Upper lobe of left lung (tissue), 6 donors: ENCODE measurements around the gene PSMD2. TPM values are rescaled to one million over a fixed set of nuclear protein-coding genes. Genes with fewer than 3 reads are reported as not detected.

Source experiments
- ATAC-seq, 2 donors: fragments of 200-7000 bp; cut with Tn5 transposase; one replicate each; pipeline ENCODE4 v1.9.1; 2022; ENCODE audit warnings: mild to moderate bottlenecking in 2 of 2, moderate library complexity in 2 of 2; ENCODE audit not compliant: low FRiP score in 2 of 2
- DNase-seq, 2 donors: peaks; one replicate each; pipeline ENCODE4 v3.0.0-alpha.2; 2019 to 2020
- H3K27ac ChIP-seq, 4 donors: fragments of 200-600 bp; sonication (generic); one replicate each; pipeline ENCODE4 v1.5.1; 2016 to 2019
- H3K27me3 ChIP-seq, 4 donors: fragments of 200-600 bp; sonication (generic); one replicate each; pipeline ENCODE4 v1.5.1; 2017 to 2019
- H3K36me3 ChIP-seq, 4 donors: fragments of 200-600 bp; sonication (generic); one replicate each; pipeline ENCODE4 v1.5.1; 2016 to 2019
- H3K4me1 ChIP-seq, 4 donors: fragments of 200-600 bp; sonication (generic); one replicate each; pipeline ENCODE4 v1.5.1; 2018 to 2019
- H3K4me3 ChIP-seq, 4 donors: fragments of 200-600 bp; sonication (generic); one replicate each; pipeline ENCODE4 v1.5.1; 2017 to 2019; ENCODE audit warnings: mild to moderate bottlenecking in 2 of 4, moderate library complexity in 1 of 4
- H3K9me3 ChIP-seq, 4 donors: fragments of 200-600 bp; sonication (generic); one replicate each; pipeline ENCODE4 v1.5.1; 2018 to 2019
- EP300 ChIP-seq, 4 donors: sonication (generic); formaldehyde crosslinking; IDR thresholded peaks; one replicate each; pipeline ENCODE4 v1.5.1; 2017; ENCODE audit warnings: antibody characterized with exemption in 4 of 4, control low read depth in 2 of 4
- POLR2A ChIP-seq, 4 donors: fragments of 450-650 bp; IDR thresholded peaks; one replicate each; pipeline ENCODE4 v1.5.1; 2016 to 2017; ENCODE audit warnings: antibody characterized with exemption in 4 of 4, mild to moderate bottlenecking in 2 of 4
- POLR2AphosphoS5 ChIP-seq, 2 donors: sonication (generic); formaldehyde crosslinking; IDR thresholded peaks; one replicate each; pipeline ENCODE4 v1.5.1; 2017; ENCODE audit warnings: antibody characterized with exemption in 2 of 2
- WGBS, 2 donors: methylation state at CpG; one replicate each; pipeline ENCODE4 v1.1.5; 2017 to 2018; 5-methylcytosine and 5-hydroxymethylcytosine counted together
- total RNA-seq, 6 donors: library from RNA; depleted of rRNA in 4 of 6; stranded (reverse); fragments of >200 nt in 4 of 6; gene quantifications; one replicate each; pipeline versions ENCODE4 v1.1.0 to v1.2.1, GENCODE V29; 2016 to 2021
- TF ChIP-seq, protein P1 (sequence below), 6 experiments: fragments of 450-650 bp in 4 of 6; fragments of 200-600 bp in 2 of 6; sonication (generic) in 2 of 6; IDR thresholded peaks; one replicate each; pipeline ENCODE4 v1.5.1; 2016 to 2019; ENCODE audit warnings: antibody characterized with exemption in 6 of 6
- donor health status: DM: no; HTN: no; CAD: no; lungs with moderate emphysema.
- donor health status: DM: no; HTN: yes; CAD: no; lungs with severe emphysema.

Gene PSMD2
- total RNA-seq, 6 donors from 2014 or later: 144 to 259 (median 165) TPM

DNA sequence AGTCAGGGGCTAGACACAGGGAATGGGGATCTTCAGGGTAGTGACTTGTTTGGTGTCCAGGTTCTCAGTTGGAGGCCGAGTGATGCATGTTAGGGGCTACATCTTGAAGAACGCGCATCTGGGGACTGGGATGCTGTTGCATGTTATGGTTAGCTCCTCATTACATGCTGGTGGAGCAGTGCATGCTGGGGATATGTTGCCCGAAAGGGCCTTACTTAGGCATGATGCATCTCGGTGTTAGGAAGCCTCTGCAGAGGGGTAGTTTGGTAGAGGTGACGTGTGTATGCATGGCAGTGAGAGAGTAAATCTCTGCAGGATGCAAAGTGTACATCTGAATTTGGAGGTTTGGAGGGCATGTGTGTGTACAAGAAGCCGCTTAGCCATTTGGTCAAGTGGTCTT, 17.8 kb downstream of the PSMD2 start:
- Histone ChIP-seq H3K27ac (peak overlapping the region in 3 of 4 donors; percentile 98), H3K9me3 (no peaks in the 10 kb centered on the region), H3K4me1 (peaks cover 60 to 71% (median 62%) of the 10 kb centered on the region in 4 donors), H3K4me3 (peak overlapping the region in 3 of 4 donors; percentile 87 to 93 (median 88)), H3K36me3 (peaks cover 12 to 44% (median 29%) of the 10 kb centered on the region in 4 donors), H3K27me3 (no peaks in the 10 kb centered on the region)
- DNase-seq: no peak
- 64 to 85% methylated on average over 7 of the region's 7 CpGs for WGBS, 2 donors
- TF ChIP-seq, protein P1, sequence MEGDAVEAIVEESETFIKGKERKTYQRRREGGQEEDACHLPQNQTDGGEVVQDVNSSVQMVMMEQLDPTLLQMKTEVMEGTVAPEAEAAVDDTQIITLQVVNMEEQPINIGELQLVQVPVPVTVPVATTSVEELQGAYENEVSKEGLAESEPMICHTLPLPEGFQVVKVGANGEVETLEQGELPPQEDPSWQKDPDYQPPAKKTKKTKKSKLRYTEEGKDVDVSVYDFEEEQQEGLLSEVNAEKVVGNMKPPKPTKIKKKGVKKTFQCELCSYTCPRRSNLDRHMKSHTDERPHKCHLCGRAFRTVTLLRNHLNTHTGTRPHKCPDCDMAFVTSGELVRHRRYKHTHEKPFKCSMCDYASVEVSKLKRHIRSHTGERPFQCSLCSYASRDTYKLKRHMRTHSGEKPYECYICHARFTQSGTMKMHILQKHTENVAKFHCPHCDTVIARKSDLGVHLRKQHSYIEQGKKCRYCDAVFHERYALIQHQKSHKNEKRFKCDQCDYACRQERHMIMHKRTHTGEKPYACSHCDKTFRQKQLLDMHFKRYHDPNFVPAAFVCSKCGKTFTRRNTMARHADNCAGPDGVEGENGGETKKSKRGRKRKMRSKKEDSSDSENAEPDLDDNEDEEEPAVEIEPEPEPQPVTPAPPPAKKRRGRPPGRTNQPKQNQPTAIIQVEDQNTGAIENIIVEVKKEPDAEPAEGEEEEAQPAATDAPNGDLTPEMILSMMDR (IDR thresholded peaks at IDR 0.05): no peak
- TF ChIP-seq POLR2AphosphoS5 (IDR thresholded peaks at IDR 0.05) (no peak), POLR2A (IDR thresholded peaks at IDR 0.05) (no peak), EP300 (IDR thresholded peaks at IDR 0.05) (no peak)
- no peak for ATAC-seq

DNA sequence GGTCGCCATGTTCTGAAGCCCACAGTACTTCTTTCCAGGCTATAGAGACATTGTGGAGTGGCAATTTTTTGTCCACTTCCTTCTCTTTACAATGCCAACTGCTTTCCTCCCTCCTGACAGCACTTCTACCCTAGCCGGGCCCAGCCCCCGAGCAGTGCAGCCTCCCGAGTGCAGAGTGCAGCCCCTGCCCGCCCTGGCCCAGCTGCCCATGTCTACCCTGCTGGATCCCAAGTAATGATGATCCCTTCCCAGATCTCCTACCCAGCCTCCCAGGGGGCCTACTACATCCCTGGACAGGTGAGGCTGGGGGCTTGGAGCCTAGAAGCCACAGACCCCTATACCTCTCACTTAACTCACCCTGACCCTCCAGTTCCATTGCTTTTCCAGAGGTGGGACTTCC, 18.2 kb downstream of the PSMD2 start:
- peak overlapping the region in 3 of 4 donors; percentile 4 to 86 (median 85) for H3K27ac ChIP-seq
- no peak for ATAC-seq
- peak overlapping the region in 1 of 4 donors; percentile 87 for H3K4me3 ChIP-seq
- H3K36me3 ChIP-seq: peaks cover 16 to 48% (median 33%) of the 10 kb centered on the region in 4 donors
- TF ChIP-seq, protein P1 (IDR thresholded peaks at IDR 0.05): no peak
- no peak for TF ChIP-seq POLR2AphosphoS5 (IDR thresholded peaks at IDR 0.05)
- TF ChIP-seq POLR2A (IDR thresholded peaks at IDR 0.05): no peak
- no peak for TF ChIP-seq EP300 (IDR thresholded peaks at IDR 0.05)
- H3K4me1 ChIP-seq: peaks cover 60 to 75% (median 65%) of the 10 kb centered on the region in 4 donors
- no peaks in the 10 kb centered on the region for H3K27me3 ChIP-seq
- peak in 1 of 2 donors; percentile 52 for DNase-seq
- no peaks in the 10 kb centered on the region for H3K9me3 ChIP-seq
- 51 to 64% methylated on average over 5 of the region's 5 CpGs for WGBS, 2 donors

DNA sequence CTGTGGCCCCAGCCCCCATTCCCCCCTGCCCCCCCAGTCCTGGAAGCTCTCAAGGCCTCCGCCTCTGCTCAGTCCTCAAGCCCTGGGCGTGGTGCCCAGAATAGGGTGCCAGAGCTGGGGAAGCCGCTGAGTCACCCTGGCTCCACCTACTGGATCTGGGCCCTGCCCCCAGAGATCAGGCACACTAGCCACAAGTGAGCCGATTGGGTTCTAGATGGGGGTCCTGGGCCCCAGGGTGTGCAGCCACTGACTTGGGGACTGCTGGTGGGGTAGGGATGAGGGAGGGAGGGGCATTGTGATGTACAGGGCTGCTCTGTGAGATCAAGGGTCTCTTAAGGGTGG, 21.0 kb downstream of the PSMD2 start:
- H3K4me3 ChIP-seq: peak overlapping the region in 3 of 4 donors; percentile 4 to 43 (median 41)
- DNase-seq (peak; percentile 79 to 98), ATAC-seq (peak; percentile 94)
- no peaks in the 10 kb centered on the region for H3K27me3 ChIP-seq
- H3K9me3 ChIP-seq: no peaks in the 10 kb centered on the region
- H3K4me1 ChIP-seq: peaks cover 56 to 71% (median 63%) of the 10 kb centered on the region in 4 donors
- H3K36me3 ChIP-seq: peaks cover 44 to 77% (median 62%) of the 10 kb centered on the region in 4 donors
- no peak for TF ChIP-seq POLR2A (IDR thresholded peaks at IDR 0.05)
- peak in 1 of 4 donors; percentile 38 for TF ChIP-seq EP300 (IDR thresholded peaks at IDR 0.05)
- peak in 1 of 2 donors; percentile 7 for TF ChIP-seq POLR2AphosphoS5 (IDR thresholded peaks at IDR 0.05)
- WGBS, 2 donors: 0 to 3% methylated on average over 1 to 4 of the region's 4 CpGs
- peak overlapping the region; percentile 83 to 92 (median 86) for H3K27ac ChIP-seq

DNA sequence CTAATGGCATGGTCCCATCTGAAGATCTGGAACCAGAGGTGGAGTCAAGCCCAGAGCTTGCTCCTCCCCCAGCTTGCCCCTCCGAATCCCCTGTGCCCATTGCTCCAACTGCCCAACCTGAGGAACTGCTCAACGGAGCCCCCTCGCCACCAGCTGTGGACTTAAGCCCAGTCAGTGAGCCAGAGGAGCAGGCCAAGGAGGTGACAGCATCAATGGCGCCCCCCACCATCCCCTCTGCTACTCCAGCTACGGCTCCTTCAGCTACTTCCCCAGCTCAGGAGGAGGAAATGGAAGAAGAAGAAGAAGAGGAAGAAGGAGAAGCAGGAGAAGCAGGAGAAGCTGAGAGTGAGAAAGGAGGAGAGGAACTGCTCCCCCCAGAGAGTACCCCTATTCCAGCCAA, 22.6 kb downstream of the PSMD2 start:
- peaks cover 60 to 84% (median 78%) of the 10 kb centered on the region in 4 donors for H3K36me3 ChIP-seq
- peaks cover 44 to 58% (median 52%) of the 10 kb centered on the region in 4 donors for H3K4me1 ChIP-seq
- no peaks in the 10 kb centered on the region for H3K9me3 ChIP-seq
- no peak for TF ChIP-seq POLR2A (IDR thresholded peaks at IDR 0.05)
- TF ChIP-seq POLR2AphosphoS5 (IDR thresholded peaks at IDR 0.05): no peak
- TF ChIP-seq, protein P1 (IDR thresholded peaks at IDR 0.05): no peak
- TF ChIP-seq EP300 (IDR thresholded peaks at IDR 0.05): no peak
- H3K27me3 ChIP-seq: no peaks in the 10 kb centered on the region
- no peak for ATAC-seq
- WGBS, 2 donors: 73 to 89% methylated on average over 5 of the region's 5 CpGs
- DNase-seq: no peak
- peak overlapping the region in 3 of 4 donors; percentile 13 to 86 (median 60) for H3K27ac ChIP-seq
- no peak overlapping the region for H3K4me3 ChIP-seq

DNA sequence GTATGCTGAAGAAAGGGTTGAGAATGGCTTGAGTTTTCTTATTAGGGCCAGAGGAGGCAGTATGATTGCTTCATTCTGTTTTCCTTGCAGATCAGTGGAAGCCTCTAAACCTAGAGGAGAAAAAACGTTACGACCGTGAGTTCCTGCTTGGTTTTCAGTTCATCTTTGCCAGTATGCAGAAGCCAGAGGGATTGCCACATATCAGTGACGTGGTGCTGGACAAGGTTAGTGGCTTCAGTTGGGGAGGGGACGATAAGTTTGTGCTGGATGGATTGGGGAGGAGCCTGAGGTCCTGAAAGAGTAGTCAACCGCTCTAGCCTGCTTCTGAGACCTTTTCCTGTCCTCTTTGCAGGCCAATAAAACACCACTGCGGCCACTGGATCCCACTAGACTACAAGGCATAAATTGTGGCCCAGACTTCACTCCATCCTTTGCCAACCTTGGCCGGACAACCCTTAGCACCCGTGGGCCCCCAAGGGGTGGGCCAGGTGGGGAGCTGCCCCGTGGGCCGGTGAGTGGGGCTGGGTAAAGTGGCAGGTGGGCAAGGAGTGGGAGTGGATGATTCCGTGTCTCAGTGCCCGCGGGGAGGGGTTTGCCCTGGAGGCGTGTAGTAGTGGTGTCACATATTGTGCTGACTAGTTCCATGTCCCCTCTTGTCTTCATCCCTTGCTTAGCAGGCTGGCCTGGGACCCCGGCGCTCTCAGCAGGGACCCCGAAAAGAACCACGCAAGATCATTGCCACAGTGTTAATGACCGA, 23.9 kb downstream of the PSMD2 start:
- ATAC-seq (no peak), DNase-seq (peak; percentile 52 to 55)
- TF ChIP-seq, protein P1 (IDR thresholded peaks at IDR 0.05): no peak
- no peak for TF ChIP-seq POLR2AphosphoS5 (IDR thresholded peaks at IDR 0.05)
- H3K27ac ChIP-seq: peak overlapping the region in 3 of 4 donors; percentile 18 to 86 (median 22)
- no peaks in the 10 kb centered on the region for H3K27me3 ChIP-seq
- H3K36me3 ChIP-seq: peaks cover 73 to 86% (median 82%) of the 10 kb centered on the region in 4 donors
- no peak overlapping the region for H3K4me3 ChIP-seq
- whole genome bisulfite sequencing, 2 donors: 83 to 91% methylated on average over 20 of the region's 20 CpGs
- H3K4me1 ChIP-seq: peaks cover 32 to 46% (median 39%) of the 10 kb centered on the region in 4 donors
- H3K9me3 ChIP-seq: no peaks in the 10 kb centered on the region
